Measurements from ENCODE around the gene LRRC27.

Gene LRRC27

DNA sequence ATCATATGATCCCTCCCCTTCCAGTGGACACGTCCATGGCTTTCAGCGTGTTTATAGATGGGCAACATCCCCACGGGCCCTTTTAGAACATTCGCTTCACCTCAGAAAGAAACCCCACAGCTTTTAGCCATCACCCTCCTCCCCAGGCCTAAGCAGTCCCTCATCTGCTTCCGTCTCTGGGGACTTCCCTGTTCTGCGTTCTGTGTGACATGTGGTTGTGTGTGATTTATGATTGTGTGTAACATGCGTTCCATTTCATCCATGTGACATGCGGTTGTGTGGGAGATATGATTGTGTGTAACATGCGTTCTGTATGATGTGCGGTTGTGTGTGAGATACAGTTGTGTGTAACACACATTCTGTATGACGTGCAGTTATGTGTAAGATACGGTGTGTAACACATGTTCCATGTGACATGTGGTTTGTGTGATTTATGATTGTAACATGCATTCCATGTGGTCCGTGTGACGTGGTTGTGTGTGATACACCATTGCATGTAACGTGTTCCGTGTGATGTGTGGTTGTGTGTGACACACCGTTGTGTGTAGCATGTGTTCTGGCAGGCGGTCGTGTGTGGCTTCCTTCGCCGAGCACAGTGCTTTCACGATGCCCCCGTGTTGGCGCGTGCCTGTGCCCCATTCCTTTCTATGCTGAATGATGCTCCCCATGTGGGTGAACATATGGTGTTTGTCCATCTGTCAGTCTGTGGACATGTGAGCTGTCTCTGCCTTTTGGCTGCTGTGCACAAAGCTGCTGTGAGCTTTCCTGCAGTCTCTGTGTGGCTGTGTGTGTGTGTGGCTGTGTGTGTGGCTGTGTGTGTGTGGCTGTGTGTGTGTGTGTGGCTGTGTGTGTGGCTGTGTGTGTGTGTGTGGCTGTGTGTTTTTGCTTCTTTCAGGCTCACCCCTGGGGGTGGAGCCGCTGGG lies 91.2 kb downstream of the LRRC27 start:
- peak overlapping the region in 1 of 2 donors; percentile 88 for H3K27ac ChIP-seq
- H3K4me3 ChIP-seq = no peak overlapping the region
- DNase-seq (ENCODE audit: low spot score) = no peak
- TF ChIP-seq, protein P1, sequence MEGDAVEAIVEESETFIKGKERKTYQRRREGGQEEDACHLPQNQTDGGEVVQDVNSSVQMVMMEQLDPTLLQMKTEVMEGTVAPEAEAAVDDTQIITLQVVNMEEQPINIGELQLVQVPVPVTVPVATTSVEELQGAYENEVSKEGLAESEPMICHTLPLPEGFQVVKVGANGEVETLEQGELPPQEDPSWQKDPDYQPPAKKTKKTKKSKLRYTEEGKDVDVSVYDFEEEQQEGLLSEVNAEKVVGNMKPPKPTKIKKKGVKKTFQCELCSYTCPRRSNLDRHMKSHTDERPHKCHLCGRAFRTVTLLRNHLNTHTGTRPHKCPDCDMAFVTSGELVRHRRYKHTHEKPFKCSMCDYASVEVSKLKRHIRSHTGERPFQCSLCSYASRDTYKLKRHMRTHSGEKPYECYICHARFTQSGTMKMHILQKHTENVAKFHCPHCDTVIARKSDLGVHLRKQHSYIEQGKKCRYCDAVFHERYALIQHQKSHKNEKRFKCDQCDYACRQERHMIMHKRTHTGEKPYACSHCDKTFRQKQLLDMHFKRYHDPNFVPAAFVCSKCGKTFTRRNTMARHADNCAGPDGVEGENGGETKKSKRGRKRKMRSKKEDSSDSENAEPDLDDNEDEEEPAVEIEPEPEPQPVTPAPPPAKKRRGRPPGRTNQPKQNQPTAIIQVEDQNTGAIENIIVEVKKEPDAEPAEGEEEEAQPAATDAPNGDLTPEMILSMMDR (IDR thresholded peaks at IDR 0.05) = no peak

DNA sequence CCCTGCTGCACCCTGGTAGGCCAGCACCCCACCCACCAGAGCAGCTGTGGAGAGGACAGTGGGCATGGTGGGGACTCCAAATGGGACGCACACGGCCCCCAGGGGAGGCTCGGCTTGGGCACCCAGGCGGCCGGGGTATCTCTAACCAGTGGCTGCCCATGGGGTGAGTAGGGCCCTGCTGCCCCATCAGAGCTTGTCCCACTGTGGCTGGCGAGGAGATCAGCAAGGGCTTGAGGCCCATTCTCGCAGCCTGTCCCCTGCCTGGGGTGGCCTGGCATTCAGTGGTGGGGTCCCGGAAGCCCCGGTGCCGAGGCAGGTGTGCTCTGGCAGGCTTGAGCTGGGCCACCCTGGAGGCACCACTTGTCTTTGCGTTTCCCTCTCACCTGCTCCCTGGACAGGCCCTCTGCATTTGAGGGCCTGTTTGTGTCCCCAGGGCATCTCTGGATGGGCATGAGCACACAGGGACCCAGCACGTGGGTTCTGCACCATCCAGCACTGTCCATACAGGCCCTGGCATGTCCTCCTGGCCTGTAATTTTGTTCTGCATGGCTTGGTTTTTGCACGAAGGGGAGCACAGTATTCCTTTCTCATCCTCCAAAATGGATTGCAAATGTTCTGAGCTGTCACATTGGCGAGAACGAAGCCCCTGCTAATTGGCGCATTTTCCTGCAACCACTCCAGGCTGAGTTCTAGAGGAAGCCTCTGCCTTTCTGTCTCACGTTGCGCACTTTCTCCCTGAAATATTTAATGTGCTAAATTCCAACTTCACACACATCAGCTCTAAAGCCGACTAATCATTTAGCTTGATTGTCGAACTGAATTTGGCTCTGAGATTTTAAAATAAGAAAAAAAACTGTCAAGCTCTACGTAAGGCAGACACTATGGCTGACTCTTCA lies 92.2 kb downstream of the LRRC27 start:
- no peak for DNase-seq (ENCODE audit: low spot score)
- TF ChIP-seq, protein P1 (IDR thresholded peaks at IDR 0.05) = no peak
- Histone ChIP-seq H3K27ac (no peak overlapping the region), H3K4me3 (no peak overlapping the region)

- no peak for DNase-seq (ENCODE audit: low spot score)
- Histone ChIP-seq H3K4me3 (no peak overlapping the region), H3K27ac (no peak overlapping the region)
- TF ChIP-seq, protein P1 (IDR thresholded peaks at IDR 0.05) = no peak
Measured at GRCh38 chr10:132425029-132425756, 93.2 kb downstream of the LRRC27 start.

DNA sequence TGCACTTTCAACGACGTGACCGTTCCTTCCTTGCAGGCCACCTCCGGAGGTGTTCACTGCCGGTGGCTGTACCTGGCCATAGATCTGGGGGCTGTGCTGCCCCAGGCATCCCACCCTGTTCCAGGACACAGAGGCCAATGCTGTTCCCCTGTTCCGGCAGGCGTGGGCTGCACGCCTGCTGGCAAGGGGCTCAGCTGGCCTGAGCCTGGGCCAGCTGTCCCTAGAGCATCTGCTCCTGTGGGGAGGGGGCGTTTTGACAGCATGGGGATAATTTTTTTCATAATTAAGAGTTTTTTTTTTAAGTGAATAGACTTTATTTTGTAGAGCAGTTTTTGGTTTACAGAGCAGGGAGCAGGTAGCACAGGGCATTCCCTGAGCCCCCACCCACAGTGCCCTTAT lies 93.8 kb downstream of the LRRC27 start:
- Histone ChIP-seq H3K27ac (no peak overlapping the region), H3K4me3 (no peak overlapping the region)
- TF ChIP-seq, protein P1 (IDR thresholded peaks at IDR 0.05) = no peak
- no peak for DNase-seq (ENCODE audit: low spot score)

DNA sequence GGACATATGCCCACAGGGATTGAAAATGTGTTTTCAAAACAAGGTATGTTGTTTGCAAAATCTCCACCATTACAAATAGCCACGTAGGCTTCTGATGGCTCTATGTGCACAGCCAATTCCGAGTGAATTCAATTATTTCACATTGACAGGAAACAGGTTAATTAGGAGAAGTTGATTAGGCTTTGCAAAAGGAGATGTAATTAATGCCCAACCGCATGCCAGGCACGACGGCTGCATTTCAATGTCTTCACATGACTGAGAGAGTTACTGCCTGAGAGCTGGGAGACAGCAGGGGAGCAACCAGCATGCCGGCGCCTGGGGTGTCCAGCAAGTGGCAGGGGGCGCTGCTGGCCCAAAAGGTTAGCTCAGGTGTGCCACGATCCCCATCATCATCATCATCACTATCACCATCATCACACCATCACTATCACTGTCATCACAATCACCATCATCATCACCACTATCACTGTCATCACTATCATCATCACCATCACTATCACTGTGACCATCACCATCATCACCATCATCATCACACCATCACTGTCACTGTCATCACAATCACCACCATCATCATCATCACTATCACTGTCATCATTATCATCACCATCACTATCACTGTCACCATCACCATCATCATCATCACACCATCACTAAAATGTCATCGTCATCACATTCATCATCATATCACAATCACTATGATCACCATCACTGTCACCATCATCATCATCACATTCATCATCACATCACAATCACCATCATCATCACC lies 95.2 kb downstream of the LRRC27 start:
- Histone ChIP-seq H3K27ac (no peak overlapping the region), H3K4me3 (no peak overlapping the region)
- TF ChIP-seq, protein P1 (IDR thresholded peaks at IDR 0.05) = no peak
- no peak for DNase-seq (ENCODE audit: low spot score)

GRCh38 chr10:132427939-132428367 lies 96.0 kb downstream of the LRRC27 start:
- TF ChIP-seq, protein P1 (IDR thresholded peaks at IDR 0.05) = no peak
- Histone ChIP-seq H3K27ac (no peak overlapping the region), H3K4me3 (no peak overlapping the region)
- no peak for DNase-seq (ENCODE audit: low spot score)

Measured in coronary artery (tissue), 2 donors.